Measurements from ENCODE around the gene RPS6KA6.

DNA sequence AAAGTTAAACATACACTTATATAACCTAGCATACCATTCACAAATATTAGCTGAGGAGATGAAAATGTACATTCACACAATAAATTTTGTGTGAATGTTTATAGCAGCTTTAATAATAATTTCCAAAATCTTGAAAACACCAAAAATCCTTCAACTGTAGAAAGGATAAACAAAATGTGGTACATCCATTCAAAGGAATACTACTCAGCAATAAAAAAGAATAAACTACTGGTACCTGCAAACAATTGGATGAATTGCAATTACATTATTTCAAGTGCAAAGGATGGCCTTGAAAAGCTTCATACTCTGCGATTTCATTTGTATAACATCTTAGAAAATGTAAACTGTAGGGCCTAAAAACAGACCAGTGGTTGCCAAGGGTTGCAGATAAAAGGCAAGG lies 11.7 kb upstream of the RPS6KA6 start:
- TF ChIP-seq, protein P1, sequence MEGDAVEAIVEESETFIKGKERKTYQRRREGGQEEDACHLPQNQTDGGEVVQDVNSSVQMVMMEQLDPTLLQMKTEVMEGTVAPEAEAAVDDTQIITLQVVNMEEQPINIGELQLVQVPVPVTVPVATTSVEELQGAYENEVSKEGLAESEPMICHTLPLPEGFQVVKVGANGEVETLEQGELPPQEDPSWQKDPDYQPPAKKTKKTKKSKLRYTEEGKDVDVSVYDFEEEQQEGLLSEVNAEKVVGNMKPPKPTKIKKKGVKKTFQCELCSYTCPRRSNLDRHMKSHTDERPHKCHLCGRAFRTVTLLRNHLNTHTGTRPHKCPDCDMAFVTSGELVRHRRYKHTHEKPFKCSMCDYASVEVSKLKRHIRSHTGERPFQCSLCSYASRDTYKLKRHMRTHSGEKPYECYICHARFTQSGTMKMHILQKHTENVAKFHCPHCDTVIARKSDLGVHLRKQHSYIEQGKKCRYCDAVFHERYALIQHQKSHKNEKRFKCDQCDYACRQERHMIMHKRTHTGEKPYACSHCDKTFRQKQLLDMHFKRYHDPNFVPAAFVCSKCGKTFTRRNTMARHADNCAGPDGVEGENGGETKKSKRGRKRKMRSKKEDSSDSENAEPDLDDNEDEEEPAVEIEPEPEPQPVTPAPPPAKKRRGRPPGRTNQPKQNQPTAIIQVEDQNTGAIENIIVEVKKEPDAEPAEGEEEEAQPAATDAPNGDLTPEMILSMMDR (IDR thresholded peaks at IDR 0.05 in 4 of 5, conservative IDR thresholded peaks at IDR 0.05 in 1 of 5) = no peak
- TF ChIP-seq POLR2A (IDR thresholded peaks at IDR 0.05) = no peak

Measured in gastrocnemius medialis (tissue), 4 donors.